Duodenal mucosa (tissue), 2 donors: ENCODE measurements around the gene MAU2.
A peak's percentile ranks its signal among the peaks of the same experiment; 100 is the strongest.

Experiments
- H3K27ac ChIP-seq: one replicate; pipeline ENCODE4 v1.7.0; 2013; ENCODE audit warnings: low read depth, low read length
- H3K27me3 ChIP-seq, 2 donors: one replicate each; pipeline ENCODE4 v1.7.0; 2013; ENCODE audit warnings: low read length in 2 of 2, control low read depth in 1 of 2; ENCODE audit not compliant: insufficient read depth in 2 of 2, control insufficient read depth in 1 of 2
- H3K36me3 ChIP-seq, 2 donors: one replicate each; pipeline ENCODE4 v1.7.0; 2013; ENCODE audit warnings: low read length in 2 of 2, control low read depth in 1 of 2; ENCODE audit not compliant: insufficient read depth in 2 of 2, control insufficient read depth in 1 of 2
- H3K4me1 ChIP-seq, 2 donors: one replicate each; pipeline ENCODE4 v1.7.0; 2013; ENCODE audit warnings: low read length in 2 of 2, control low read depth in 1 of 2; ENCODE audit not compliant: insufficient read depth in 2 of 2, control insufficient read depth in 1 of 2
- H3K4me3 ChIP-seq, 2 donors: one replicate each; pipeline ENCODE4 v1.7.0; 2013; ENCODE audit warnings: low read length in 2 of 2, low read depth in 1 of 2
- H3K9ac ChIP-seq, 2 donors: one replicate each; pipeline ENCODE4 v1.7.0; 2013; ENCODE audit warnings: low read length in 2 of 2, low read depth in 1 of 2
- H3K9me3 ChIP-seq, 2 donors: one replicate each; pipeline ENCODE4 v1.7.0; 2013; ENCODE audit warnings: low read length in 2 of 2, control low read depth in 1 of 2; ENCODE audit not compliant: control insufficient read depth in 1 of 2

MAU2 gene

DNA sequence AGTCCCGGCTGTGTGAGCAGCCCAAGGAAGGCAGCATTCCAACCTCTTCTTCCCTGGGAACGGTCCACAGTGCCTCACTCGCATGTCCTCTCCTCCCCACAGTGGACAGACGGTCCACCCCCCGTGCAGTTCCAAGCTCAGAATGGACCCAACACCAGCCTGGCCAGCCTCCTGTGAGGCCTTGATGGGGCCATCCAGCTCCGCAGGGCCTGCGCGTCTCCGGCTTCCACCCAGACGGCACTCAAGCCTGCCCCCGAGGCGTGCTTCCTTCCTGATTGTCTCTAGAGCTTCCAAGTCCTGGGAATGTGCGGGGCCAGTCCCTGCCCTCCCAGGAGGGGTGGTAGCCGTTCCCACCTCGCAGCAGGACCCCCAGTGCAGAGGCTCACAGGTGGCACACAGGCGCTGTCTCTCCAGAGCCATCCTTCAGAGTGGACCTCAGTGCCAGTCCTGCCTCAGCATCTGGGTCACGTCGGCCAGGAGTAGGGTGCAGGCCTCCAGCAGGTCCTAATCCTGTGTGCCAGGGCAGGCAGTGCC is 35.0 kb downstream of the MAU2 start:
- H3K36me3 ChIP-seq, result peaks cover 43 to 62% of the 10 kb centered on the region in 2 donors
- H3K27me3 ChIP-seq, result no peaks in the 10 kb centered on the region
- no peak overlapping the region for H3K9ac ChIP-seq
- H3K27ac ChIP-seq, result no peak overlapping the region
- H3K9me3 ChIP-seq, result no peaks in the 10 kb centered on the region
- no peak overlapping the region for H3K4me3 ChIP-seq
- H3K4me1 ChIP-seq, result no peaks in the 10 kb centered on the region

DNA sequence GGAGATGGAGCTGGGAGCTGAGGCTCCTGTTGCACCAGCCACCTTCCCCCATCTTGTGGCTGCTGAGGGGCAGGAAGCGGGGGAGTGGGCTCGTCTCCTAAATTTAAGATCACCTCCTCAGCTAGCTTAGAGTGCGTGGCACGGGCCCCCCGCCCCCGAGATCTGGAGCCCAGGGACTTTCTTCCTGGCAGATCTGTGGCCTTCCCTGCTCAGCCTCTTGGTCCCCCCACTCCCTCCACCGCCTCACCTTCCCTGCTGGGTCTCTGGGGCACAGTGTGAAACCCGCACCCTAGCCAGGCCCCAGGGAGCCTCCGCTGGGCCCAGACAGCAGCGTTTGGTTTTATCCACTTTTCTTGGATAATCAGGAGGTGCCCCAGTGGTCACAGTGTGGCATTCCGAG is 35.9 kb downstream of the MAU2 start:
- no peak overlapping the region for H3K9ac ChIP-seq
- no peaks in the 10 kb centered on the region for H3K9me3 ChIP-seq
- no peak overlapping the region for H3K4me3 ChIP-seq
- H3K36me3 ChIP-seq, result peaks cover 43 to 57% of the 10 kb centered on the region in 2 donors
- H3K27me3 ChIP-seq, result no peaks in the 10 kb centered on the region
- H3K4me1 ChIP-seq, result peaks cover 0 to 5% of the 10 kb centered on the region in 2 donors
- no peak overlapping the region for H3K27ac ChIP-seq

DNA sequence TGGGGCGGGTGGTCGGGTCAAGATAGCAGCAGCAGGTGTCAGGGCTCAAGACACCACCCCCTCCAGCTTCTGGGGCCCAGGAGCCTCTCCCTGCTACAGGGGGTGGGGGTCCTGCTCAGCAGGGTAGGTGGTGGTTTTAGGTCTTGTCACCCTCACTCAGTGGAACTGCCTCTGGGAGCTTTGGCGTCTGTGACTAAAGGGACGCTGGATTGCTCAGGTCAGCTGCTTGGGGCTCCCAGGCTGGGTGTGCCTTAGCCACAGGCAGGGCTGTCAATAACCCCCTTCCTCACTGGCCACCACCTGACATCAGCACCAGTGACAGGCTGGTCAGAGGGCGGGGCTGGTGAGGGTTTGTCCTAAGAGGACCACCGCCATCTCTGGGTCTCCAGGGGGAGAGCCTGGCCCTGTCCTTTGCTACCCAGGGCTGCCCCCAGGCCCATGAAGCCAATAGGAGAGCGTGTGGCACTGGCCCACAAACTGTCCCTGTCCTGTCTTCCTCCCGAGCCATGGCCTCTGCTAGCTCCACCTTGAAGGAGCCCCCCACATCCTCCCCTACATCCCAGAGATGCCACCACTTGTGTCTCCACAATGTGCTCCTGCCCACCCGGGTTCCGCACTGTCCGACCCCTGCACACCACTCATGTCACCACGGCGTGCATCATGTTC is 36.4 kb downstream of the MAU2 start:
- H3K4me1 ChIP-seq, result peaks cover 0 to 5% of the 10 kb centered on the region in 2 donors
- H3K27ac ChIP-seq, result no peak overlapping the region
- H3K9me3 ChIP-seq, result no peaks in the 10 kb centered on the region
- no peak overlapping the region for H3K4me3 ChIP-seq
- H3K27me3 ChIP-seq, result no peaks in the 10 kb centered on the region
- no peak overlapping the region for H3K9ac ChIP-seq
- peaks cover 42 to 54% of the 10 kb centered on the region in 2 donors for H3K36me3 ChIP-seq

DNA sequence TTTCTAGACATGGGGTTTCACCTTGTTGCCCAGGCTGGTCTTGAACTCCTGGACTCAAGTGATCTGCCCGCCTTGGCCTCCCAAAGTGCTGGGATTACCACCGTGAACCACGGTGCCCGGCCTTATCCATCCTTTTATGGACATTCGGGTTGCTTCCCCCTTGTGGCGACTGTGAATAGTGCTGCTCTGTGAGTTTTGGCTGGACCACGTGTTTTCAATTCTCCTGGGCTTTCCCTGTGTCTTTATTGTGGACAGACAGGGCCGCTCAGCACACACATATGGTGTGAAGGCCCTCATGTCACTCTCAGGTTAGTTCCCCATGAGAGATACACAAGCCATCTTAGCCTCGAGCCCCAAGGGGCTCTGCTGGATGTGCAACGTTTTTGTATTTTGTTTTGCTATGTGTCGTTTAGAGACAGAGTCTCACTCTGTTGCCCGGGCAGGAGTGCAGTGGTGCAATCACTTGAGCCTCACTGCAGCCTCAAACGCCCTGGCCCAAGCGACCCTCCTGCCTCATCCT is 40.5 kb downstream of the MAU2 start:
- H3K9me3 ChIP-seq, result no peaks in the 10 kb centered on the region
- H3K36me3 ChIP-seq, result peaks cover 3 to 13% of the 10 kb centered on the region in 2 donors
- H3K27ac ChIP-seq, result no peak overlapping the region
- peak overlapping the region in 1 of 2 donors; percentile 4 for H3K4me3 ChIP-seq
- H3K9ac ChIP-seq, result no peak overlapping the region
- H3K27me3 ChIP-seq, result no peaks in the 10 kb centered on the region
- H3K4me1 ChIP-seq, result peaks cover 0 to 9% of the 10 kb centered on the region in 2 donors

DNA sequence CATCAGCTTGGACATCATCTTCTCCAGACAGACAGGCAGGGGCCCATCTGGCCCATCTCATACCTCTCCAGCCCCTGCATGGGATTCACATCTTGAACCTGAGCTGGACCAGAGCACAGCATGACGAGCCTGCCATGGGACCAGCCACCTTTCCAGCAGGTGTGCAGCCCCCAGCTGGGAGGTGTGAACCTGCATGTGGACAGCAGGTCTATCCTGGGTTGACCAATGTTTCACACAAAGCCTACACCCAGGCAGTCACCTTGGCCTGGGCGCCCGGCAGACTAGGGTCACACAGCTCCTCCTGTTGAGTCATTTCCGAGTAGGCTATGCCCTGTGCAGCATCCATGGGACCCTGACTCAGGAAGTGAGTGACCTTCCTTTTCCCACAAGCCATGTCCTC is 41.4 kb downstream of the MAU2 start:
- H3K27ac ChIP-seq, result no peak overlapping the region
- peaks cover 0 to 4% of the 10 kb centered on the region in 2 donors for H3K36me3 ChIP-seq
- no peak overlapping the region for H3K4me3 ChIP-seq
- H3K27me3 ChIP-seq, result no peaks in the 10 kb centered on the region
- peaks cover 0 to 15% of the 10 kb centered on the region in 2 donors for H3K4me1 ChIP-seq
- H3K9ac ChIP-seq, result no peak overlapping the region
- no peaks in the 10 kb centered on the region for H3K9me3 ChIP-seq

DNA sequence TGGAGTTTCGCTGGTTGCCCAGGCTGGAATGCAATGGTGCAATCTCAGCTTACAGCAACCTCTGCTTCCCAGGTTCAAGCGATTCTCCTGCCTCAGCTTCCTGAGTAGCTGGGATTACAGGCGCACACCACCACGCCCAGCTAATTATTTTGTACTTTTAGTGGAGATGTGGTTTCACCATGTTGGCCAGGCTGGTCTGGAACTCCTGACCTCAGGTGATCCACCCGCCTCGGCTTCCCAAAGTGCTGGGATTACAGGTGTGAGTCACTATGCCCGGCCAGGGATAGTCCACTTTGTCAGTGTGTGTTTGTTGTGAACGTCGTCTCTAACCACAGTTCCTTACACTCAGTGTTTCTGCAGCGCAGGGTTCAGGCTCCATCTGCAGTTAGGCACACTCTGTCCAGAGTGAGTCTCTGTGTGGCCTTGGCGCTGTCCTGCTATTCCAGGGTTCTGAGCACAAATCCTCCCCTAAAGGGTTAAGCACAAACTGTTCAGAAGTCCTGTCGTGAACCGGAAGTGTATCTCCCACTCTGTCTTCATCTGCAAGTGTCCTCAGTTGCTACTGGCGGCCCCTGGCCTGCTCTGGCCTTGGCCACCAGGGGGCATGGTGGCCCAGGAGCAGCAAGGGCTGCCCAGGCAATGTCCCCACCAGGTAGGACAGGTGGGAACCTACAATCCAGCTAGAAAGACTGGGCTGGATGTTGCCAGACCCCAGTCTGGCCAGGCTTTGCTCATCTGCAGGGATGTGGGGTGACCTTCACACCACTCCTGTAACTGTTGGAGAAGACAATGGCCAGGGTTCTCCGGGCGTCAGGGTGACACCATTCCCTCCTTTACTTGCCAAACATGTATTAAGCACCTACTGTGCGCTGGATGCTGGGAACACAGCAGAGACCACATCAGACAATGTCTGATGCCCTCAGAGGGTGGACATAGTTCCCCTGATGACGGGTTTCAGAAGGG is 46.1 kb downstream of the MAU2 start:
- H3K4me1 ChIP-seq, result peaks cover 0 to 10% of the 10 kb centered on the region in 2 donors
- H3K9me3 ChIP-seq, result no peaks in the 10 kb centered on the region
- peak overlapping the region; percentile 26 to 43 for H3K4me3 ChIP-seq
- no peak overlapping the region for H3K27ac ChIP-seq
- peak overlapping the region in 1 of 2 donors; percentile 25 for H3K9ac ChIP-seq
- no peaks in the 10 kb centered on the region for H3K36me3 ChIP-seq
- H3K27me3 ChIP-seq, result no peaks in the 10 kb centered on the region

DNA sequence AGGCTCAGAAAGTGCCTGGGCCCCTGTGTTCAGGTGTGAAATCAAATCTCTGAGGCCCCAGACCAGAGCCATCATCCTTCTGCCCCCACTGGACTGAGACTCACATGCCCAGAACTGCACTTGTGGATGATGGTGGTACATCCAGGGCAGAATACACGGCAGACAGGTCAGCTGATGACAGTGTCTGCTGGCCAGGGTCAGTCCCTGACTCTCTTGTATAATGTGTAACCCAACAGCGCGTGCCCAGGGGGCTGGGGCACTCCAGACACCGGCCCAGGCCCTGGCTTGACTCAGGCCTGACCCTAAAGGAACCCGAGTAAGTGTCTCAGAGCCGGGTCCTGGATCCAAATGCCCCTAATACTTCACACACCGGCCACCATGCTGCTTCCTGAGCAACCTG is 47.5 kb downstream of the MAU2 start:
- no peaks in the 10 kb centered on the region for H3K27me3 ChIP-seq
- H3K9ac ChIP-seq, result no peak overlapping the region
- H3K27ac ChIP-seq, result no peak overlapping the region
- no peaks in the 10 kb centered on the region for H3K36me3 ChIP-seq
- H3K4me1 ChIP-seq, result peaks cover 0 to 15% of the 10 kb centered on the region in 2 donors
- H3K4me3 ChIP-seq, result no peak overlapping the region
- H3K9me3 ChIP-seq, result no peaks in the 10 kb centered on the region

DNA sequence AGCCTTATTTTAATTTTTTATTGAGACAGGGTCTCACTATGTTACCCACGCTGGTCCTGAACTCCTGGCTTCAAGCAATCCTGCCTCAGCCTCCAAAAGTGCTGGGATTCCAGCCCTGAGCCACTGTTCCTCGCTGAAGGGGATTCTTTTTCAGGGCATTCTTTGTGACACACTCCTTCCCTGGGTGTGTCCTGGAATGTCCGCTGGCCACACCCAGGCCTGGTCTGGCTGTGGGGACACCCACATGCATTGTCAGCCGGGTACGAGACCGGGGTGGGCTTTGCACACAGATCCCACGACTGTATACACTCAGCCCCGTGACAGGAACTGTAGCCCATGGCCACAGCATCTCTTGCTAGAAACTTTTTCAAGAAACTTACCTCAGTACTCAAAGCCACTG is 50.4 kb downstream of the MAU2 start:
- Histone ChIP-seq H3K4me3 (no peak overlapping the region), H3K9ac (no peak overlapping the region), H3K4me1 (peaks cover 0 to 11% of the 10 kb centered on the region in 2 donors), H3K27ac (no peak overlapping the region), H3K36me3 (no peaks in the 10 kb centered on the region), H3K9me3 (no peaks in the 10 kb centered on the region), H3K27me3 (no peaks in the 10 kb centered on the region)

DNA sequence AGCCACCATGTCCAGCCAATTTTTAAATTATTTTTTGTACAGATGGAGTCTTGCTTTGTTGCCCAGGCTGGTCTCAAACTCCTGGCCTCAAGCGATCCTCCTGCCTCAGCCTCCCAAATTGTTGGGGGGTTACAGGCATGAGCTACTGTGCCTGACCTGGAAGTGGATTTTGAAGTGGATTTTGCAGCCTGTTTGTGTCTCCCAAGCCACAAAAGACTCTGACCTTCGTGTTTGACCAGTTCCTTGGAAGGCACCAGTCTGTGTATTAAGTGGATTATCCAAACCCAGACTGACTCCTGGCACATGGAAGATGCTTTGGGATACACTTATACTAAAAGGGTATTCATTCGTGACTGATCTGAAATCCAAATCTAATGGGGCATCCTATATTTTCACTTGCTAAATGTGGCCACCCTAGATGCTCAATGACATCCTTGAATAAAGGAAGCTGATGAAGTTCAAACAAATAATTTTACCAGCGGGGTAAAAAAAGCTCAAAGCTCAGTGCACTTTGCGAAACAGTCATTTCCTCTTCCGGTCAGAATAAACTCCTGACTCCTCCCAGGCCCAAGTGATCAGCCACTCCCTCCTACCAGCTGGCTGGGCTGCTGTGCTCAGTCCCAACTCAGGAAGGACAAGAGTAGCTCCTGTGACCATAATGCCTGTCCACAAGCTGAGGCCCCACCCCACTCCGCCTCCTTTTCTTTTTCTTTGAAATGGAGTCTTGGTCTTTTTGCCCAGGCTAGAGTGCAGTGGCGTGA is 52.2 kb downstream of the MAU2 start:
- Histone ChIP-seq H3K4me3 (peak overlapping the region; percentile 55 to 65), H3K9ac (peak overlapping the region; percentile 33 to 54)

More for the DNA sequence above, 52.2 kb downstream of the MAU2 start:
- no peaks in the 10 kb centered on the region for H3K36me3 ChIP-seq
- H3K9me3 ChIP-seq, result no peaks in the 10 kb centered on the region
- H3K27me3 ChIP-seq, result no peaks in the 10 kb centered on the region
- H3K27ac ChIP-seq, result peak overlapping the region; percentile 33
- peaks cover 4 to 12% of the 10 kb centered on the region in 2 donors for H3K4me1 ChIP-seq
